Sigmoid colon (tissue), 4 donors: ENCODE measurements around the gene PRR30.

Experiments used
- CTCF ChIP-seq, 4 experiments: fragments of 450-650 bp in 3 of 4; fragments of 200-600 bp in 1 of 4; IDR thresholded peaks; one replicate each; pipeline ENCODE4 v1.5.1; 2016 to 2019; ENCODE audit warnings: antibody characterized with exemption in 4 of 4, mild to moderate bottlenecking in 3 of 4, moderate library complexity in 2 of 4
- EP300 ChIP-seq, 4 donors: sonication (generic); formaldehyde crosslinking; IDR thresholded peaks; one replicate each; pipeline ENCODE4 v1.6.1; 2017; ENCODE audit warnings: antibody characterized with exemption in 4 of 4

DNA sequence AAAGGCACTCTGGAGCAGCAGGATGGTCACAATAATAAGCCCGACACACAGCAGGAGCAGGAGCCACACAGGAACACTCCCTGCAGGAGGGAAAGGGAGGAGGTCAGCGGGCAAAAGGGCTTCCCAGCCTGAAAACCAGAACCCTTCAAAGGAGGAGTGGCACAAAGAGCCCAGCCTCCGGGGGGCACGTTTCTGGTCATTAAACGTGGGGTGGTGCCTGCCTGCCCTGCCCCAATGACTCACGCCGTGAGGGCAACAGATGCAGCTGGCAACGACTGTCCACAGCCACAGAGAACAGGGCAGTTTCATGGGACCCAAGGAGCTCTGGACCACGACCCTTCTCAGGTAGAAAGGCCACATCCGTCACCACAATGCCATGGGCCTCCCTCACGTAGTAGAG is 7.8 kb downstream of the PRR30 start:
- no peak for TF ChIP-seq EP300 (IDR thresholded peaks at IDR 0.05)
- TF ChIP-seq CTCF (IDR thresholded peaks at IDR 0.05) = no peak
